H9 (cell line): ENCODE measurements around the gene NCR1. TPM values are rescaled to one million over a fixed set of nuclear protein-coding genes. Genes with fewer than 3 reads are reported as not detected.

Experiments
- DNase-seq: peaks from one replicate; pipeline ENCODE4 v3.0.0-alpha.2; 2017
- H2AFZ ChIP-seq: one replicate; pipeline ENCODE4 v1.6.1; 2013; ENCODE audit warnings: mild to moderate bottlenecking, low read length, control low read depth, moderate library complexity
- H2AK5ac ChIP-seq: 2 replicates; pipeline ENCODE4 v1.6.1; 2013; ENCODE audit warnings: low read length, control low read depth, mixed read lengths; ENCODE audit not compliant: insufficient read length
- H2BK120ac ChIP-seq: one replicate; pipeline ENCODE4 v1.6.1; 2013; ENCODE audit warnings: low read depth, mild to moderate bottlenecking, low read length, control low read depth, inconsistent platforms; ENCODE audit not compliant: poor library complexity, severe bottlenecking
- H2BK12ac ChIP-seq: 2 replicates; pipeline ENCODE4 v1.6.1; 2013; ENCODE audit warnings: low read length, control low read depth, mixed read lengths, low read depth; ENCODE audit not compliant: insufficient read length
- H2BK15ac ChIP-seq: 2 replicates; pipeline ENCODE4 v1.6.1; 2013; ENCODE audit warnings: low read depth, low read length, control low read depth
- H2BK20ac ChIP-seq: one replicate; pipeline ENCODE4 v1.6.1; 2013; ENCODE audit warnings: low read depth, mild to moderate bottlenecking, low read length, control low read depth, inconsistent platforms; ENCODE audit not compliant: poor library complexity, severe bottlenecking
- H2BK5ac ChIP-seq: 2 replicates; pipeline ENCODE4 v1.6.1; 2013; ENCODE audit warnings: low read length, control low read depth, mixed read lengths; ENCODE audit not compliant: insufficient read length
- H3K14ac ChIP-seq: 2 replicates; pipeline ENCODE4 v1.6.1; 2013; ENCODE audit warnings: low read length, control low read depth; ENCODE audit not compliant: insufficient read depth
- H3K18ac ChIP-seq: 2 replicates; pipeline ENCODE4 v1.6.1; 2013; ENCODE audit warnings: low read depth, mild to moderate bottlenecking, mixed read lengths, low read length, control low read depth; ENCODE audit not compliant: insufficient read length
- H3K23ac ChIP-seq: 2 replicates; pipeline ENCODE4 v1.6.1; 2013; ENCODE audit warnings: low read length, control low read depth, mixed read lengths, low read depth; ENCODE audit not compliant: insufficient read length
- H3K23me2 ChIP-seq: 2 replicates; pipeline ENCODE4 v1.6.1; 2013; ENCODE audit warnings: low read depth, mild to moderate bottlenecking, mixed read lengths, low read length, control low read depth; ENCODE audit not compliant: insufficient read length, poor library complexity, severe bottlenecking
- H3K27ac ChIP-seq: 2 replicates; pipeline ENCODE4 v1.5.1; 2013; ENCODE audit warnings: low read length, control low read depth, mixed read lengths, low read depth; ENCODE audit not compliant: insufficient read length
- H3K27me3 ChIP-seq: 2 replicates; pipeline ENCODE4 v1.6.1; 2013; ENCODE audit warnings: low read length, control low read depth, inconsistent platforms; ENCODE audit not compliant: insufficient read depth
- H3K4ac ChIP-seq: 2 replicates; pipeline ENCODE4 v1.6.1; 2013; ENCODE audit warnings: low read depth, mild to moderate bottlenecking, control low read depth, inconsistent platforms, low read length, moderate library complexity
- H3K4me1 ChIP-seq: 2 replicates; pipeline ENCODE4 v1.6.1; 2013; ENCODE audit warnings: low read length, control low read depth, inconsistent platforms; ENCODE audit not compliant: insufficient read depth
- H3K4me2 ChIP-seq: 2 replicates; pipeline ENCODE4 v1.6.1; 2013; ENCODE audit warnings: low read length, control low read depth, mixed read lengths; ENCODE audit not compliant: insufficient read length, insufficient read depth
- H3K56ac ChIP-seq: 2 replicates; pipeline ENCODE4 v1.6.1; 2013; ENCODE audit warnings: low read depth, mild to moderate bottlenecking, mixed read lengths, low read length, control low read depth; ENCODE audit not compliant: insufficient read length
- H3K79me1 ChIP-seq: 2 replicates; pipeline ENCODE4 v1.6.1; 2013; ENCODE audit warnings: low read depth, mild to moderate bottlenecking, moderate library complexity, low read length, control low read depth, inconsistent platforms; ENCODE audit not compliant: insufficient read depth, poor library complexity, severe bottlenecking
- H3K79me2 ChIP-seq: 2 replicates; pipeline ENCODE4 v1.6.1; 2013; ENCODE audit warnings: low read length, control low read depth, inconsistent platforms; ENCODE audit not compliant: insufficient read depth
- H3K9ac ChIP-seq: 2 replicates; pipeline ENCODE4 v1.6.1; 2013; ENCODE audit warnings: low read length, control low read depth, mixed read lengths; ENCODE audit not compliant: insufficient read length; ENCODE audit errors: extremely low read depth
- H3K9me3 ChIP-seq: one replicate; pipeline ENCODE4 v1.6.1; 2013; ENCODE audit warnings: low read depth, low read length, inconsistent platforms; ENCODE audit not compliant: control insufficient read depth
- H3T11ph ChIP-seq: one replicate; pipeline ENCODE4 v1.6.1; 2013; ENCODE audit warnings: mild to moderate bottlenecking, low read length, control low read depth, inconsistent platforms
- H4K20me1 ChIP-seq: one replicate; pipeline ENCODE4 v1.6.1; 2013; ENCODE audit not compliant: control insufficient read depth, insufficient read length, insufficient read depth
- H4K5ac ChIP-seq: 2 replicates; pipeline ENCODE4 v1.6.1; 2013; ENCODE audit warnings: low read depth, mild to moderate bottlenecking, mixed read lengths, low read length, control low read depth; ENCODE audit not compliant: insufficient read length
- H4K8ac ChIP-seq: replicated peaks from 2 replicates; pipeline ENCODE4 v1.6.1; 2013; ENCODE audit warnings: low read length, control low read depth, mixed read lengths, low read depth; ENCODE audit not compliant: insufficient read length
- H4K91ac ChIP-seq: 2 replicates; pipeline ENCODE4 v1.6.1; 2013; ENCODE audit warnings: low read depth, mild to moderate bottlenecking, moderate library complexity, mixed read lengths, low read length, control low read depth; ENCODE audit not compliant: insufficient read length
- H3K27ac Mint-ChIP-seq, 3 experiments: 2 replicates in 2 of 3; 3 replicates in 1 of 3; pipeline ENCODE4 v1.8.0; 2020 to 2021; ENCODE audit warnings: mixed read lengths in 3 of 3, mild to moderate bottlenecking in 1 of 3, moderate library complexity in 1 of 3
- H3K27me3 Mint-ChIP-seq: 2 replicates; pipeline ENCODE4 v1.8.0; 2021; ENCODE audit warnings: low read depth, mild to moderate bottlenecking, moderate library complexity, mixed read lengths
- H3K36me3 Mint-ChIP-seq, 3 experiments: 2 replicates in 2 of 3; 3 replicates in 1 of 3; pipeline ENCODE4 v1.8.0; 2020 to 2021; ENCODE audit warnings: low read depth in 3 of 3, mixed read lengths in 3 of 3; ENCODE audit not compliant: insufficient read depth in 1 of 3
- H3K4me1 Mint-ChIP-seq, 2 experiments: 2 replicates each; pipeline ENCODE4 v1.8.0; 2020; ENCODE audit warnings: mixed read lengths in 2 of 2
- H3K4me3 Mint-ChIP-seq, 2 experiments: 2 replicates in 1 of 2; 3 replicates in 1 of 2; pipeline ENCODE4 v1.8.0; 2020 to 2021; ENCODE audit warnings: mild to moderate bottlenecking in 2 of 2, mixed read lengths in 2 of 2, moderate library complexity in 1 of 2
- H3K9me3 Mint-ChIP-seq, 2 experiments: 2 replicates in 1 of 2; 3 replicates in 1 of 2; pipeline ENCODE4 v1.8.0; 2020; ENCODE audit warnings: mild to moderate bottlenecking in 2 of 2, mixed read lengths in 2 of 2, moderate library complexity in 1 of 2
- WGBS: extraction: QIAGEN DNeasy Blood & Tissue Kit; methylation state at CpG from one replicate; pipeline ENCODE4 v1.1.7; 2013; ENCODE audit warnings: missing lambda C conversion rate, low lambda C conversion rate, mixed read lengths; ENCODE audit not compliant: insufficient read length; ENCODE audit errors: extremely low coverage; 5-methylcytosine and 5-hydroxymethylcytosine counted together
- total RNA-seq: library from RNA; stranded (reverse); gene quantifications from 2 replicates; pipeline ENCODE4 v1.2.1, GENCODE V29; 2021
- TF ChIP-seq, protein P1 (sequence below): fragments of 200-600 bp; sonication (generic); conservative IDR thresholded peaks from 3 replicates; pipeline ENCODE4 v1.8.0; 2021; ENCODE audit warnings: antibody characterized with exemption, mild to moderate bottlenecking

The NCR1 gene
- total RNA-seq, 1 experiment from 2014 or later: 2.0 TPM

DNA sequence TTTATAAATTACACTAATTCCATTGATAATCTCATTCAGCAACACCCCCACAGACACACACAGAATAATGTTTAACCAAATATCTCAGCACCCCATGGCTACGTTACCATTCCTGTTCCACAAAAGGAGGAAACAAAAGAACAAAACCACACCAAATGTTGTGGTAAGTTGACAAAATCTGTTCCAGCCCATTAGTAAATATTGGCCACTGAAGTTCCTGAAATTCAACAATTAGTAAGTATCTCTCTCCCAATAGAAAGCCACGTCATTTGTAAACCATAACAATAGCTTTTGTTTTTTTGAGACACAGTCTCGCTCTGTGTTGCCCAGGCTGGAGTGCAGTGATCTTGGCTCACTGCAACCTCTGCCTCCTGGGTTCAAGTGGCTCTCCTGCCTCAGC, 34.3 kb upstream of the NCR1 start:
- no peak overlapping the region for H3K4ac ChIP-seq
- H3K23ac ChIP-seq: no peak overlapping the region
- H3K79me1 ChIP-seq: no peaks in the 10 kb centered on the region
- no peak overlapping the region for H2AK5ac ChIP-seq
- WGBS: no CpG with 5 or more reads among the region's 3 CpGs
- H2AFZ ChIP-seq: no peak overlapping the region
- no peak for DNase-seq
- Mint-ChIP-seq H3K9me3 (peaks cover 55 to 91% of the 10 kb centered on the region in 2 experiments), H3K27ac (no peak overlapping the region), H3K4me1 (peaks cover 0 to 4% of the 10 kb centered on the region in 2 experiments; a peak in 2 of 4 replicates), H3K36me3 (peaks cover 4 to 13% (median 4%) of the 10 kb centered on the region in 3 experiments; a peak in 4 of 7 replicates), H3K27me3 (peaks cover 23% of the 10 kb centered on the region), H3K4me3 (no peak overlapping the region)
- no peak overlapping the region for H2BK12ac ChIP-seq
- no peak overlapping the region for H2BK5ac ChIP-seq
- no peak overlapping the region for H2BK20ac ChIP-seq
- no peak overlapping the region for H3K14ac ChIP-seq
- no peaks in the 10 kb centered on the region for H3K4me1 ChIP-seq
- H3K56ac ChIP-seq: no peak overlapping the region
- no peak overlapping the region for H2BK15ac ChIP-seq
- H3K18ac ChIP-seq: no peak overlapping the region
- H3K79me2 ChIP-seq: no peaks in the 10 kb centered on the region
- H3K4me2 ChIP-seq: no peak overlapping the region
- H3T11ph ChIP-seq: no peak overlapping the region
- TF ChIP-seq, protein P1, sequence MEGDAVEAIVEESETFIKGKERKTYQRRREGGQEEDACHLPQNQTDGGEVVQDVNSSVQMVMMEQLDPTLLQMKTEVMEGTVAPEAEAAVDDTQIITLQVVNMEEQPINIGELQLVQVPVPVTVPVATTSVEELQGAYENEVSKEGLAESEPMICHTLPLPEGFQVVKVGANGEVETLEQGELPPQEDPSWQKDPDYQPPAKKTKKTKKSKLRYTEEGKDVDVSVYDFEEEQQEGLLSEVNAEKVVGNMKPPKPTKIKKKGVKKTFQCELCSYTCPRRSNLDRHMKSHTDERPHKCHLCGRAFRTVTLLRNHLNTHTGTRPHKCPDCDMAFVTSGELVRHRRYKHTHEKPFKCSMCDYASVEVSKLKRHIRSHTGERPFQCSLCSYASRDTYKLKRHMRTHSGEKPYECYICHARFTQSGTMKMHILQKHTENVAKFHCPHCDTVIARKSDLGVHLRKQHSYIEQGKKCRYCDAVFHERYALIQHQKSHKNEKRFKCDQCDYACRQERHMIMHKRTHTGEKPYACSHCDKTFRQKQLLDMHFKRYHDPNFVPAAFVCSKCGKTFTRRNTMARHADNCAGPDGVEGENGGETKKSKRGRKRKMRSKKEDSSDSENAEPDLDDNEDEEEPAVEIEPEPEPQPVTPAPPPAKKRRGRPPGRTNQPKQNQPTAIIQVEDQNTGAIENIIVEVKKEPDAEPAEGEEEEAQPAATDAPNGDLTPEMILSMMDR: no peak
- H3K27ac ChIP-seq: no peak overlapping the region
- H4K91ac ChIP-seq: no peak overlapping the region
- no peak overlapping the region for H2BK120ac ChIP-seq
- H4K8ac ChIP-seq: no peak overlapping the region
- no peaks in the 10 kb centered on the region for H3K9me3 ChIP-seq
- no peak overlapping the region for H3K9ac ChIP-seq
- no peaks in the 10 kb centered on the region for H3K27me3 ChIP-seq
- no peaks in the 10 kb centered on the region for H3K23me2 ChIP-seq
- H4K20me1 ChIP-seq: no peaks in the 10 kb centered on the region
- H4K5ac ChIP-seq: no peak overlapping the region
